ENCODE measurements around the gene SP140L.
"Not testable (repeated sequence)": the region's sequence is repeated elsewhere in the genome, so short reads cannot be mapped to it uniquely, and the experiment has no call there.

SP140L gene

GRCh38 chr2:230423851-230424458, 97.0 kb downstream of the SP140L start:
- DNase-seq = no peak

- no peak for DNase-seq
Measured at GRCh38 chr2:230425377-230425776, 98.4 kb downstream of the SP140L start.

DNA sequence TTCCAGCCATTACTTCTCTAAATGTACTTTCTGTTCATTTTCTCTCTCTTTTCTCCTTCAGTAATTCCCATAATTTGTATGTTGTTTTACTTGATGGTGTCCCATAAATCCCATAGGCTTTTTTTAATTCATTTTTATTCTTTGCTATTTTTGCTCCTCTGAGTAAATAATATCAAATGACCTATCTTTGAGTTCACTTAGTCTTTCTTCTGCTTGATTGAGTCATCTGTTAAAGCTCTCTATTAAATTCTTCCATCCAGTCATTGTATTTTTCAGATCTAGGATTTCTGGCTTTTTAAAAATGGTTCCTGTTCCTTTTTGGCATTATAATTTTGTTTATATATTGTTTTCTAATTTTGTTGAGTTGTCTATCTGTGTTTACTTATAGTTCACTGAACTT, 102.5 kb downstream of the SP140L start:
- no peak for DNase-seq

GRCh38 chr2:230430957-230431910, 104.2 kb downstream of the SP140L start:
- no peak for DNase-seq

- no peak for DNase-seq
Measured at GRCh38 chr2:230434677-230435324, 107.8 kb downstream of the SP140L start.

DNA sequence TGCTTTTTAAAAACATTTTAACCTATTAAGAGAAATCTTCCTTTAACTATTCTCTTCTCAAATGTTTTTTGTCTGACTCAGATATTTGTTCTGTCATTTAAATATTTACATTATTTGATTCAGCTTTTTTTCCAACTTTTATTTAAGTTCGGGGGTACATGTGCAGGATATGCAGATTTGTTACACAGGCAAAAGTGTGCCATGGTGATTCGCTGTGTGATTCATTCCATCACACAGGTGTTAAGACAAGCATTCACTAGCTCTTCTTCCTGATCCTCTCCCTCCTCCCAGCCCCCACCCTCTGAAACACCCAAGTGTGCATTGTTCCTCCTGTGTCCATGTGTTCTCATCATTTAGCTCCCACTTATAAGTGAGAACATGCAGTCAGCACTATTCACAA, 108.4 kb downstream of the SP140L start:
- DNase-seq = no peak

GRCh38 chr2:230439121-230439520, 112.1 kb downstream of the SP140L start:
- not testable (repeated sequence) for DNase-seq

GRCh38 chr2:230439590-230439989, 112.6 kb downstream of the SP140L start:
- DNase-seq = no peak

GRCh38 chr2:230441227-230441897, 114.4 kb downstream of the SP140L start:
- no peak for DNase-seq

GRCh38 chr2:230443541-230443940, 116.5 kb downstream of the SP140L start:
- DNase-seq = no peak

GRCh38 chr2:230444832-230445231, 117.8 kb downstream of the SP140L start:
- no peak for DNase-seq

DNA sequence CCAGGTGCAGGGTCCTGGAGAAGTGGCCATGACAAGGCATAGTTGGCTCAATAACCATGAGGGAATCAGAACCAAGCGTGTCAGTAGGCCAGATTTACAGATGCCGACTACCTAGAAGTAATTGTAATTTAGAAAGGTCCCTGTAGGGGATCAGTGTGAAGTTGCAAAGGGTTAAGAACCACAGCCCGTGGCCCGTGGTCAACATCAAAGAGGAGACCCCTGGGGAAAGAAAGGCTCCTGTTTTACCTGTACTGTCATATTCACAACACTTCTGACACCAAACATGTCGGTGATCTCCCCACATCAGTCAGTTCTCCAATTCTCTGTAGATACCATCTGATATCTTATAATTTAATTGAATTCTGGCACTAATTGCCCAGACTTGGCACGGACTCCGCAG, 120.0 kb downstream of the SP140L start:
- DNase-seq = no peak

DNA sequence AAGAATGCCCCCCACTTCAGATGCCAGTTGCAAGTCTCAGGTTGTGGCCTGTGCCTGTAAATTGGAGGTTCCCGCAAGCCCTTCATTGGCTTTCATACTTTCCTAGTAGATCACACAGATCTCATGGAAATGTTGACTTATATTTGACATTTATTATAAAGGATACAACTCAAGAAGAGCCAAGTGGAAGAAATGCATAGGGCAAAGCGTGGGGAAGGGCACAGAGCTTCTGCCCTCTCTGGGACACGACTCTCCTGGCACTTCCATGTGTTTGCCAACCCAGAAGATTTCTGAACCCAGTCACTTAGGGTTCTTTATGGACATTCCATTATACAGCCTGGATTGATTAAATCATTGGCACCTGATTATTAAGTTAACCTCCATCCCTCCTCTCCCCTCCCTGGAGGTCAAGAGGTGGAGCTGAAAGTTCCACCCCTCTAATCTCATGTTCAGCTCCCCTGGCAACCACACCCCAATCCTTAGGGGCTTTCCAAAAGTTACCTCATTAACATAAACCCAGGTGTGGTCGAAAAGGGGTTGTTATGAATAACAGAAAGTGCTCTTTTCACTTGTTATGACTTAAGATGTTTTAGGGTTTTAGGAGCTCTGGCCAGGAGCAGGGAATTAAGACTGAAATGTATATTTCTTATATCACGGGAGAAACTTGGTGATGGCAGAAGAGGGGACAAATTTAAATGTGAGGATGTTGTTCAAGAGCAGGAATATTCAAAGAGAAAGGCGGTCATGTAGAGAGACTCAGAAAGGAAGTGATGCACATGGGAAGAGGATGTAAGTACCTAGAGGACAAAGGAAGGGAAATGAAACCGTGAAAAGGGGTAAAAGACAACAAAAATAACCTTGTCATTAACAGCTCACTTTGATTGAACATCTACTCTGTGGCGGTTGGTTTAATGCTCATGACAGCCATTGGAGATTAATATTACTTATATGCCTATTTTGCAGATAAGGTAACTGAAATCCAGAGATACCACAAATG, 120.8 kb downstream of the SP140L start:
- no peak for DNase-seq

- no peak for DNase-seq
Measured at GRCh38 chr2:230449901-230450467, 123.0 kb downstream of the SP140L start.

DNA sequence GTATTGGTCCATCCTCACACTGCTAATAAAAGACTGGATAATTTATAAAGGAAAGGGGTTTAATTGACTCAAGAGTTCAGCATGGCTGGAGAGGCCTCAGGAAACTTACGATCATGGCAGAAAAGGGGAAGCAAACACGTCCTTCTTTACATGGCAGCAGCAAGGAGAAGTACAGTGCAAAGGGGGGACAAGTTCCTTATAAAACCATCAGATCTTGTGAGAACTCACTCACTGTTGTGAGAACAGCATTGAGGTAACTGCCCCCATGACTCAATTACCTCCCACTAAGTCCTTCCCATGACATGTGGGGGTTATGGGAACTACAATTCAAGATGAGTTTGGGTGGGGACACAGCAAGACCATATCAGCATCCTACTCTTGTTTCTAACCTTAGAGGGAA, 126.0 kb downstream of the SP140L start:
- DNase-seq = no peak

Measured in activated CD8-positive, alpha-beta memory T cell treated with anti-CD3 and anti-CD28 coated beads, Interleukin-2, amount 50 U/mL, for 48 hours (primary cell).